HG02884 (cell line): ENCODE measurements around the gene VPS35L.
"Not testable (repeated sequence)": the region's sequence is repeated elsewhere in the genome, so short reads cannot be mapped to it uniquely, and the experiment has no call there.

Experiments used
- ATAC-seq: cut with Tn5 transposase; IDR thresholded peaks from one replicate; pipeline ENCODE4 v1.9.1; 2021; ENCODE audit warnings: mild to moderate bottlenecking, moderate library complexity; ENCODE audit not compliant: unreplicated experiment

The VPS35L gene

GRCh38 chr16:19645557-19645981, 90.1 kb downstream of the VPS35L start:
- no peak for ATAC-seq

DNA sequence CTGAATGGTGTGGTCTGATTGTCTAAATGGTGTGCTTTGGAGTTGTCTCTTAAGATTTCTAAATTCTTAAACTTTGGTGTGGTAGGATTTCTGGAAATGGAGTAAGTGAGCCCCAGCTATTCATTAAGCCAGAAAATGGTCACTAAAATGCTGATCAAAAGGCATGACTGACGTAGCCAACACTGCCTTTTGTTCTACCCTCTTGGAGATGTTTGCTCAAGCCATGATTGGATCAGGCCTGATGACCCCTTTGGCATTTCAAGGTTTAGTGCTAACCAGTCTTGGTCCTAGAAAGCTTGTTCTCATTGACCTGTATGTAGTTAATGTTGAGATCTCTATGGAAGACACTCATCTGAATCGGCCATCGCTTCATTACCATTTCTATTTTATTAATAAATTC, 94.5 kb downstream of the VPS35L start:
- ATAC-seq, result no peak

DNA sequence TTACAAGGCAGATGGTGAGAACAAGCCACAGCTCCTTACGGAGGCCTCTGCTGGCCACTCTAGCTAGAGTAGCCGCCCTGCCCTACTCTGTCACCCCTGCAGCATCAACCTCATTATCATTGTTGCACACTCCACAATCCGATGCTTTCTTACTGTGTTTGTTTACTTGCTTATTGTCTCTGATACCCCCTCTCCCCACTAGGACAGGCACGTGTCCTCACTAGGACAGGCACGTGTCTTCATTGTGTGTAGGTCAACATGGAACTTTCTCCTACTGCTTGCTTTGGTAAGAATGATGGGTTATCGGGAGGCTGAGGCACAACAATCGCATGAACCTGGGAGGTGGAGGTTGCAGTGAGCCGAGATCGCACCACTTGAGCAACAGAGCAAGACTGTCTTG, 98.6 kb downstream of the VPS35L start:
- ATAC-seq, result no peak

- no peak for ATAC-seq
Observed at GRCh38 chr16:19655242-19655777, 99.8 kb downstream of the VPS35L start.

DNA sequence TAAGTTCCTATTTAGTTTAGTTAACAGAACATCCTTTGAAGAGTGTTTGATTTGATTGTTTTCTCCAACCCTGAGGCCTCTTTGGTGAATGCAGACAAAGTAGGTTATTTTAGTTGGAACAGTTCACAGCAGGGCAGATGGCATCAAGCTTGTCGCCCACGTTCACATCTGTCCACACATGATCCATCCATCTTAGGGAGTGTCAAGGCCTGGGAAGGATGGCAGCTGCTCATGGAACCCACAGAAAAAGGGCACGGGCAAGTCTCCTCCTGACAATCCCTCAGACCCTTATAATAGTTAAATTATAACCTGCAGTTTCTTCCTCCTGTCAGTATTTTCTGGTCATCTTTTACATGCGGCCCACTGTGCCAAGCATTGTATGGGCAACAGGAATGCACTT, 102.3 kb downstream of the VPS35L start:
- no peak for ATAC-seq

DNA sequence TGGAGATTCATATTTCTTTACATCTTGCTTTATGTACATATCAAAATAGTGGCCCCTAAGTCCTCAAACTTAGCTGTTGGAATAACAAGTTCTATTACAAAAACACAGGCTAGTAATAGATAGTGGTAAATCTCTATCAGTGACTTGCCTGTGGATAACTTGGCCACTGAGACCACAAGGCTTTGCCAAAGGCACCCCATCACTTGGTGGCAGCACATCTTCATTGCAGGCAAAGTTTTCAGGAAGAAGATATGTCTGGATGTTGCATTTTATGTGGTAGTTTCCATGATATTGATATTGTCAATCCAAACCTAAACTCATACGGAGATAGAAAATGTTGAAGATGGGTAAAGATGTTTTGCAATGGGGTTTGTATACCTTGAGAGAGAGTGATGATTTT, 104.1 kb downstream of the VPS35L start:
- no peak for ATAC-seq

- no peak for ATAC-seq
Observed at GRCh38 chr16:19660432-19660831, 104.9 kb downstream of the VPS35L start.

GRCh38 chr16:19662351-19662750, 106.8 kb downstream of the VPS35L start:
- ATAC-seq, result no peak

GRCh38 chr16:19664166-19664565, 108.7 kb downstream of the VPS35L start:
- no peak for ATAC-seq

DNA sequence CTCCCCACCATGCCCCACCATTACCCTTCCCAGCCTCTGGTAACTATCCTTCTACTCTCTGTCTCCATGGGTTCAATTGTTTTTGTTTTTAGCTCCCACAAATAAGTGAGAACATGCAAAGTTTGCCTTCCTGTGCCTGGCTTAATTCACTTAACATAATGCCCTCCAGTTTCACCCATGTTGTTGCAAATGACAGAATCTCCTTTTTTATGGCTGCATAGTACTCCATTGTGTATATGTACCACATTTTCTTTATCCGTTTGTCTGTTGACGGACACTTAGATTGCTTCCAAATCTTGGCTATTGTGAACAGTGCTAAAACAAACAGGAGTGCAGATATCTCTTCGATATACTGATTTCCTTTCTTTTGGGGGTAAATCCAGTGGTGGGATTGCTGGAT, 109.8 kb downstream of the VPS35L start:
- ATAC-seq, result not testable (repeated sequence)

DNA sequence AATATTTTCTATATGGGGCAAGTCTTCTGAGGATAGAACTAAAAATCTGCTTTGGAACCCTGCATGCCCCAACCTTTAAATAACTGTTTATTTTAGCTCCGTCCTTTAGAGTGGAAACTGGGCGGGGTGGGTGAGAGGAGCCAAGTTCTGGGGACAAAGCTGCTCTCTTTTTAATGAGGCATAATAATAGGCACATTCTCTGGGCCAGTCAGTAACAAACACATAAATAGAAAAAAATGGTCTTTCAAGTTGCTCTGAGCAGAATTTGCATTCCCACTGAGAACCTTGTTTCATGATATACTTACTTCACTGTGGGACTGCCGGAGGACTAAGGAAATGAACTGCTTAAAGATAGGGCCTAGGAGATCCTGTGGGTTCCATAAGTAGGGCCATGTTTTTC, 111.0 kb downstream of the VPS35L start:
- ATAC-seq, result no peak

GRCh38 chr16:19672378-19672777, 116.9 kb downstream of the VPS35L start:
- ATAC-seq, result no peak

DNA sequence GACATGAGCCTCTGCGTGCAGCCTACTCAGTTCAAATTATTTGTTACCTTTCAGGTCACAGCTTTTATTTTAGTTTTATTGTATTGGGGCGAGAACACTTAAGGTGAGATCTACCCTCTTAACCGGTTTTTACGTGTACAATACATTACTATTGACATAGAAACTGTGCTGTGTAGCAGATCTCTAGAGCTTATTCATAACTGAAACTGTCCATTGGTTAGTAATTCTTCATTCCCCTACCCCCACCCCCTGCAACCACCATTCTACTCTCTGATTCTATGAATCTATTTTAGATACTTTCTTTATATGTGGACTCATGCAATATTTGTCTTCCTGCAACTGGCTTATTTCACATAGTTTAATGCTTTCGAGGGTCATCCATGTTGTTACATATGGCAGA, 119.0 kb downstream of the VPS35L start:
- ATAC-seq, result no peak

DNA sequence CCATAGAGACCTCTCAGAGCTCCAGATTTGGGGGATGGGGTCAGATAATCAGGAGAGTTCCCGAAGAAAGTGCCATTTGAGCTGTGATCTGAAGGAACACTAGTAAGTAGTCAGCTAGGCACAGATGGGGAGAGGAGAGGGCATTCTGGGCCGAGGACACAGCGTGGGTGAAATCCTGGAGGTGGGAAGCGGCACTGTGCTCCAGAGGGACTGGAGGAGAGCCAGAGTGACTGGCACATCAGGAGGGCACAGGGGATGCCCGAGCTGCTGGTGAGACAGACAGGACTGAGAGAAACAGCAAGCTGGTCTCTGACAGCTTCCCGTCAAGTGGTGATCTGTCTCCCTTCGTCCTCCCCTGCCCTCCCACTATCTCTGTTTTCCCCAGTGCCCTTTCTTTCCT, 121.9 kb downstream of the VPS35L start:
- no peak for ATAC-seq

GRCh38 chr16:19678804-19679203, 123.3 kb downstream of the VPS35L start:
- no peak for ATAC-seq

GRCh38 chr16:19679281-19679680, 123.8 kb downstream of the VPS35L start:
- ATAC-seq, result not testable (repeated sequence)

GRCh38 chr16:19680881-19681340, 125.4 kb downstream of the VPS35L start:
- ATAC-seq, result no peak

DNA sequence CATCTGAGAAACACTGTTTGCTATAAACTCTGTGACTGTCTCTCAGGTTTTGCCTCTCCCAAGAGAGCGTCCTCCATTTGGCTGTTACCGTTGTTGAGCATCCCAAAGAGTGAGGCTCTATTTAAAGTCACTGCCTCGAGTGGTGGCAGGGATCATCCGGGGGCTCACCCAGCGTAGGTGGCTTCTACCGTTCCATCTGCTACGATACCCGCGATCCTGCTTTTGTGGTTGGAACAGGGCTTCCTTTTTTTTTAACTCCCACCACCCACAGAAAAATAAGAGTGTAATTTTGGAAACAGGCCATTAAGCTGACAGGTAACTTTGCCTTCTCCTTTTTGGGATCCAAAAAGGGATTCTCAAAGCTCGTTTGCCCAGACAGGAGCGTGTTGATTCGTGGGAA, 126.1 kb downstream of the VPS35L start:
- no peak for ATAC-seq

GRCh38 chr16:19683453-19684236, 128.1 kb downstream of the VPS35L start:
- no peak for ATAC-seq

- ATAC-seq, result no peak
Observed at GRCh38 chr16:19685176-19685575, 129.7 kb downstream of the VPS35L start.

- ATAC-seq, result no peak
Observed at GRCh38 chr16:19687279-19687678, 131.8 kb downstream of the VPS35L start.

DNA sequence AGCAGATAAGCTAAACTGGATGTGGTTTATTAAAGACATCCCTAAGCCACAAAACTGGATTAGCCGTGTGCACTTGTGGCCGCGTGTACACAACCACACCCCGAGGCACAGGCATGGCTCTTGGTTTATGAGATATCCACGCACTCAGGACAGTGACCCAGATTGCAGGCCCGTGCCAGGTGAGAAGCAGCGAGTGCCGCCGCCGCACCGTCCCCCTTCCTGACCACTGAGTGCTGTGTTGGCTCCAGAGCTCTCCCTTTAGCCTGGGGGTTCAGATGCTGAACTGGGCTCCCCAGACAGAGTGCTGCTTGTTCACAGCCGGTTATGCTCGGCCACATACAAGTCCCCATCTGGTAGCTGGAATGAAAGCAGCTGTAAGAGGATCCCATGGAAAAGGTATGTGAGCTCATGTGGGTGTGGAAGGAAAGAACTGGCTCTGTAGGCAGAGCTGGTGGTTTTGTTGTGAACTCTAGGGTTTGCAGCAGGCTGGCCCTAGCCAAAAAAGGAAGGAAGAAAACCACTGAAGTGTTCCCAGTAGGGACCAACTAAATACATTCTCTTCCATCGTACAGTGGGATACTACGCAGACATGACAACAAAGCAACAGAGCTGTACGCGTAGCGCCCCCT, 133.0 kb downstream of the VPS35L start:
- no peak for ATAC-seq
